ENCODE data around the gene NLGN1.

Gene NLGN1

GRCh38 chr3:174223042-174223441 is 825.5 kb downstream of the NLGN1 start:
- TF ChIP-seq FOXP2 (optimal IDR thresholded peaks at IDR 0.05; ENCODE audit: borderline replicate concordance, extremely low read depth, extremely low read length, insufficient read depth) (no peak), POLR2AphosphoS5 (IDR thresholded peaks at IDR 0.05; ENCODE audit: low read depth, low read length) (no peak), SIN3A (IDR thresholded peaks at IDR 0.05; ENCODE audit: borderline replicate concordance, insufficient read depth, low read length) (no peak), REST (IDR thresholded peaks at IDR 0.05; ENCODE audit: insufficient read depth in 1 of 2, low read depth in 2 of 2, low read length in 2 of 2) (no peak)

- TF ChIP-seq POLR2AphosphoS5 (IDR thresholded peaks at IDR 0.05; ENCODE audit: low read depth, low read length) (no peak), REST (IDR thresholded peaks at IDR 0.05; ENCODE audit: insufficient read depth in 1 of 2, low read depth in 2 of 2, low read length in 2 of 2) (no peak), TAF1 (IDR thresholded peaks at IDR 0.05; ENCODE audit: borderline replicate concordance, insufficient read depth, low read length) (no peak), SIN3A (IDR thresholded peaks at IDR 0.05; ENCODE audit: borderline replicate concordance, insufficient read depth, low read length) (no peak), FOXP2 (optimal IDR thresholded peaks at IDR 0.05; ENCODE audit: borderline replicate concordance, extremely low read depth, extremely low read length, insufficient read depth) (no peak)
These were observed 826.1 kb downstream of the NLGN1 start for GRCh38 chr3:174223626-174224025.

GRCh38 chr3:174229916-174230315 is 832.4 kb downstream of the NLGN1 start:
- TF ChIP-seq TAF1 (IDR thresholded peaks at IDR 0.05; ENCODE audit: borderline replicate concordance, insufficient read depth, low read length) (no peak), SIN3A (IDR thresholded peaks at IDR 0.05; ENCODE audit: borderline replicate concordance, insufficient read depth, low read length) (no peak), FOXP2 (optimal IDR thresholded peaks at IDR 0.05; ENCODE audit: borderline replicate concordance, extremely low read depth, extremely low read length, insufficient read depth) (no peak), POLR2AphosphoS5 (IDR thresholded peaks at IDR 0.05; ENCODE audit: low read depth, low read length) (no peak), REST (IDR thresholded peaks at IDR 0.05; ENCODE audit: insufficient read depth in 1 of 2, low read depth in 2 of 2, low read length in 2 of 2) (no peak)

- no peak for TF ChIP-seq SIN3A (IDR thresholded peaks at IDR 0.05; ENCODE audit: borderline replicate concordance, insufficient read depth, low read length)
- TF ChIP-seq TAF1 (IDR thresholded peaks at IDR 0.05; ENCODE audit: borderline replicate concordance, insufficient read depth, low read length), result no peak
- no peak for TF ChIP-seq FOXP2 (optimal IDR thresholded peaks at IDR 0.05; ENCODE audit: borderline replicate concordance, extremely low read depth, extremely low read length, insufficient read depth)
- TF ChIP-seq REST (IDR thresholded peaks at IDR 0.05; ENCODE audit: insufficient read depth in 1 of 2, low read depth in 2 of 2, low read length in 2 of 2), result no peak
- TF ChIP-seq POLR2AphosphoS5 (IDR thresholded peaks at IDR 0.05; ENCODE audit: low read depth, low read length), result no peak
These were observed 835.3 kb downstream of the NLGN1 start for GRCh38 chr3:174232658-174233429.
